K562 (cell line): ENCODE measurements around the gene LCMT2. TPM values are rescaled to one million over a fixed set of nuclear protein-coding genes. Genes with fewer than 3 reads are reported as not detected.

Experiments
- CEBPG ChIP-seq, 3 experiments: fragments of 200-800 bp in 1 of 3; sonication (Bioruptor generic) in 1 of 3; sonication (generic) in 1 of 3; formaldehyde crosslinking in 1 of 3; IDR thresholded peaks in 2 of 3; conservative IDR thresholded peaks in 1 of 3; 2 replicates each; pipeline versions ENCODE4 v1.6.1 to v1.8.0; 2016 to 2022; ENCODE audit warnings: missing compliant biosample characterization in 2 of 3, missing genetic modification characterization in 2 of 3, mild to moderate bottlenecking in 1 of 3, missing genetic modification reagents in 1 of 3
- CREBBP ChIP-seq: IDR thresholded peaks from one replicate; pipeline ENCODE4 v1.6.1; 2012; ENCODE audit warnings: low read depth, mild to moderate bottlenecking, control low read depth, inconsistent platforms, low read length
- CTBP1 ChIP-seq: fragments of 450-650 bp; IDR thresholded peaks from 2 replicates; pipeline ENCODE4 v1.6.1; 2016; ENCODE audit warnings: borderline replicate concordance
- FOXJ2 ChIP-seq: fragments of 200-800 bp; sonication (Bioruptor generic); IDR thresholded peaks from 2 replicates; pipeline ENCODE4 v1.6.1; 2016; ENCODE audit warnings: missing genetic modification characterization, missing compliant biosample characterization
- MAZ ChIP-seq, 2 experiments: fragments of 450-650 bp in 1 of 2; sonication (generic) in 1 of 2; formaldehyde crosslinking; IDR thresholded peaks in 1 of 2; conservative IDR thresholded peaks in 1 of 2; 2 replicates each; pipeline versions ENCODE4 v1.4.0 to v1.5.0; 2020; ENCODE audit warnings: mild to moderate bottlenecking in 1 of 2, missing genetic modification reagents in 1 of 2
- MITF ChIP-seq: IDR thresholded peaks from 2 replicates; pipeline ENCODE4 v1.6.1; 2014; ENCODE audit warnings: antibody characterized with exemption
- POLR2B ChIP-seq: fragments of 450-650 bp; IDR thresholded peaks from 2 replicates; pipeline ENCODE4 v1.6.1; 2018; ENCODE audit warnings: low read depth; ENCODE audit not compliant: partially characterized antibody
- SMARCC2 ChIP-seq: fragments of 450-650 bp; IDR thresholded peaks from 2 replicates; pipeline ENCODE4 v1.6.1; 2017; ENCODE audit warnings: antibody characterized with exemption, moderate library complexity, mild to moderate bottlenecking, low read depth
- SRSF3 ChIP-seq: fragments of 200-400 bp; formaldehyde crosslinking; IDR thresholded peaks from 2 replicates; pipeline ENCODE4 v1.6.1; 2016; ENCODE audit warnings: mild to moderate bottlenecking, low read length, moderate library complexity; ENCODE audit not compliant: insufficient read depth
- STAT5B ChIP-seq: fragments of 250-450 bp; sonication (Bioruptor Pico); IDR thresholded peaks from 2 replicates; pipeline ENCODE4 v1.8.0; 2021; ENCODE audit warnings: mild to moderate bottlenecking, inconsistent platforms
- TSC22D4 ChIP-seq: fragments of 450-650 bp; IDR thresholded peaks from 2 replicates; pipeline ENCODE4 v1.6.1; 2016; ENCODE audit warnings: missing genetic modification characterization, missing biosample characterization, control low read depth
- ZBTB1 ChIP-seq: sonication (generic); formaldehyde crosslinking; IDR thresholded peaks from 2 replicates; pipeline ENCODE4 v1.8.1; 2023; ENCODE audit warnings: missing genetic modification reagents, low read depth, mild to moderate bottlenecking, borderline replicate concordance
- ZBTB34 ChIP-seq: fragments of 250-450 bp; sonication (Bioruptor Pico); IDR thresholded peaks from 2 replicates; pipeline ENCODE4 v1.8.0; 2021; ENCODE audit warnings: mild to moderate bottlenecking, moderate library complexity
- polyA plus RNA-seq, 8 experiments: library from polyadenylated mRNA; depleted of rRNA in 4 of 8; stranded (reverse) in 5 of 8; unstranded in 3 of 8; fragments of >200 nt; fragmentation: Nextera tagmentation in 2 of 8; fragmentation: Illumina TruSeq in 1 of 8; extraction: Ambion mirVana in 2 of 8; extraction: Trizol in 1 of 8; gene quantifications; 2 replicates each; pipeline versions ENCODE4 v1.2.1 to v1.2.3, GENCODE V29; 2011 to 2014; ENCODE audit warnings: inconsistent platforms in 1 of 8, missing spikeins in 1 of 8
- total RNA-seq, 7 experiments: library from RNA; depleted of rRNA in 6 of 7; stranded (reverse); fragments of >200 nt in 6 of 7; fragmentation: Illumina TruSeq in 2 of 7; extraction: Trizol in 2 of 7; gene quantifications; 2 replicates each; pipeline versions ENCODE4 v1.2.1 to v1.2.3, GENCODE V29; 2011 to 2021; ENCODE audit warnings: low replicate concordance in 1 of 7
- TF ChIP-seq, protein P1 (sequence below), 2 experiments: fragments of 450-650 bp; IDR thresholded peaks; 2 replicates each; pipeline ENCODE4 v1.6.1; 2018; ENCODE audit warnings: mild to moderate bottlenecking in 2 of 2, low read depth in 1 of 2; ENCODE audit not compliant: partially characterized antibody in 2 of 2
- TF ChIP-seq, protein P2 (sequence below): sonication (generic); formaldehyde crosslinking; IDR thresholded peaks from 2 replicates; pipeline ENCODE4 v1.8.1; 2023; ENCODE audit warnings: mild to moderate bottlenecking, missing genetic modification reagents, moderate library complexity

Gene LCMT2
- total and polyA plus RNA-seq, 9 of the 15 experiments (the other 6 are each of a cell fraction or from before 2014, with no cell fraction given): 2.5 to 22.3 (median 15.2) TPM

DNA sequence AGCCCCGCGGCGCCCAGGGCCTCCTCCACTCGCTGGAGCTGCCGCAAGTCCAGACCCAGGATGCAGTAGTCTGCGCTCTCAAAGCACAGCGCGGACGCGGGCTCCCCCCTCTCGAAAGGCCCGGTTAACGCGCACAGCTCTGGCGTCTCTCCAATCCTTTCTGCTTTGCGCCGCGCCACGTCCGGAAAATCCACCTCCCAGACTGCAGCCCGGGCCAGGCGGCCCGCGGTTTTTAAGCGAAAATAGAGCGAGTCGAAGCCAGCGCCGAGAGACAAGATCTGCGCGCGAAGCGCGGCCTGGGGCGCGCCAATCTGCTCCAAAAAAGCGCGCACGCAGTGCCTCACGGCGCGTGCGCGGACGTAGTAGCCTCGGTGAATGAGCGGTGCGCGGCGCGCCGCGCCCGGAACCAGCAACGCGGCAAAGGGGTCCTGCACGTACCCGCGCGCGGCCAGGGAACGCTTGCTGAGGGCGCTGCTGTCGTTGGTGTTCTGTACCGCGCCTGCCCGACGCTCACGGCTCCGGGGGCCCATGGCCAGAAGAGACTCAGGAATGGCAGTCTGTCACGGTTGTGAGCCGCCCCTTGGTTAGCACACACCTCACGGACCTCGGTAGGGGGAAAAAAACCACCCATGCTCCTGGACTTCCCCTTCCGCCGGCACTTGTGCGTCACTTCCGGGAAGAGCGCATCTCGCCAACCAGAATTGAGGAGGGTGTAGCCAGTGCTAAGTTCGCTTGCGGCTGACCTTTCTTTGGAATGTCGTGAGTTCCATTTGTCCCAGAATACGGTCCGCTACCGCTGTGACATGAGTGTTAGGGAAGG, at the start of gene LCMT2 (continued):
- peak; percentile 71 for TF ChIP-seq ZBTB1 (CRISPR knock-in tag)
- no peak for TF ChIP-seq MITF
- no peak; the same call in 1 of the 2 replicates for TF ChIP-seq CEBPG (CRISPR knock-in tag; IDR thresholded peaks at IDR 0.05)
- TF ChIP-seq CEBPG (tag; conservative IDR thresholded peaks at IDR 0.05 in 1 of 2, IDR thresholded peaks at IDR 0.05 in 1 of 2): no peak
- peak; percentile 9 to 42; a peak in 2 of 4 replicates for TF ChIP-seq MAZ (CRISPR knock-in tag; conservative IDR thresholded peaks at IDR 0.05 in 1 of 2, IDR thresholded peaks at IDR 0.05 in 1 of 2)
- no peak for TF ChIP-seq CREBBP
- no peak for TF ChIP-seq ZBTB34
- no peak for TF ChIP-seq TSC22D4 (tag)
- TF ChIP-seq FOXJ2 (tag): no peak
- no peak for TF ChIP-seq SMARCC2
- no peak for TF ChIP-seq STAT5B (CRISPR knock-in tag)
- TF ChIP-seq, protein P1, sequence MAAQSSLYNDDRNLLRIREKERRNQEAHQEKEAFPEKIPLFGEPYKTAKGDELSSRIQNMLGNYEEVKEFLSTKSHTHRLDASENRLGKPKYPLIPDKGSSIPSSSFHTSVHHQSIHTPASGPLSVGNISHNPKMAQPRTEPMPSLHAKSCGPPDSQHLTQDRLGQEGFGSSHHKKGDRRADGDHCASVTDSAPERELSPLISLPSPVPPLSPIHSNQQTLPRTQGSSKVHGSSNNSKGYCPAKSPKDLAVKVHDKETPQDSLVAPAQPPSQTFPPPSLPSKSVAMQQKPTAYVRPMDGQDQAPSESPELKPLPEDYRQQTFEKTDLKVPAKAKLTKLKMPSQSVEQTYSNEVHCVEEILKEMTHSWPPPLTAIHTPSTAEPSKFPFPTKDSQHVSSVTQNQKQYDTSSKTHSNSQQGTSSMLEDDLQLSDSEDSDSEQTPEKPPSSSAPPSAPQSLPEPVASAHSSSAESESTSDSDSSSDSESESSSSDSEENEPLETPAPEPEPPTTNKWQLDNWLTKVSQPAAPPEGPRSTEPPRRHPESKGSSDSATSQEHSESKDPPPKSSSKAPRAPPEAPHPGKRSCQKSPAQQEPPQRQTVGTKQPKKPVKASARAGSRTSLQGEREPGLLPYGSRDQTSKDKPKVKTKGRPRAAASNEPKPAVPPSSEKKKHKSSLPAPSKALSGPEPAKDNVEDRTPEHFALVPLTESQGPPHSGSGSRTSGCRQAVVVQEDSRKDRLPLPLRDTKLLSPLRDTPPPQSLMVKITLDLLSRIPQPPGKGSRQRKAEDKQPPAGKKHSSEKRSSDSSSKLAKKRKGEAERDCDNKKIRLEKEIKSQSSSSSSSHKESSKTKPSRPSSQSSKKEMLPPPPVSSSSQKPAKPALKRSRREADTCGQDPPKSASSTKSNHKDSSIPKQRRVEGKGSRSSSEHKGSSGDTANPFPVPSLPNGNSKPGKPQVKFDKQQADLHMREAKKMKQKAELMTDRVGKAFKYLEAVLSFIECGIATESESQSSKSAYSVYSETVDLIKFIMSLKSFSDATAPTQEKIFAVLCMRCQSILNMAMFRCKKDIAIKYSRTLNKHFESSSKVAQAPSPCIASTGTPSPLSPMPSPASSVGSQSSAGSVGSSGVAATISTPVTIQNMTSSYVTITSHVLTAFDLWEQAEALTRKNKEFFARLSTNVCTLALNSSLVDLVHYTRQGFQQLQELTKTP (IDR thresholded peaks at IDR 0.05; ENCODE audit: low read depth in 1 of 2, partially characterized antibody in 2 of 2): peak in 1 of 2 experiments; percentile 92
- peak; percentile 96 for TF ChIP-seq CTBP1
- peak; percentile 89 for TF ChIP-seq POLR2B
- TF ChIP-seq, protein P2, sequence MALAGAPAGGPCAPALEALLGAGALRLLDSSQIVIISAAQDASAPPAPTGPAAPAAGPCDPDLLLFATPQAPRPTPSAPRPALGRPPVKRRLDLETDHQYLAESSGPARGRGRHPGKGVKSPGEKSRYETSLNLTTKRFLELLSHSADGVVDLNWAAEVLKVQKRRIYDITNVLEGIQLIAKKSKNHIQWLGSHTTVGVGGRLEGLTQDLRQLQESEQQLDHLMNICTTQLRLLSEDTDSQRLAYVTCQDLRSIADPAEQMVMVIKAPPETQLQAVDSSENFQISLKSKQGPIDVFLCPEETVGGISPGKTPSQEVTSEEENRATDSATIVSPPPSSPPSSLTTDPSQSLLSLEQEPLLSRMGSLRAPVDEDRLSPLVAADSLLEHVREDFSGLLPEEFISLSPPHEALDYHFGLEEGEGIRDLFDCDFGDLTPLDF (CRISPR knock-in tag): peak; percentile 85
- no peak; the same call in 1 of the 2 replicates for TF ChIP-seq SRSF3
